Adrenal gland (tissue), 5 donors: ENCODE results near the gene SH3GLB2.

Experiments used
- CTCF ChIP-seq, 6 experiments: fragments of 450-650 bp in 4 of 6; fragments of 200-600 bp in 2 of 6; sonication (generic) in 1 of 6; IDR thresholded peaks; 1 replicate in 5 of 6; 2 replicates in 1 of 6; pipeline versions ENCODE4 v1.5.1 to v1.8.0; 2016 to 2021; ENCODE audit warnings: antibody characterized with exemption in 6 of 6, mild to moderate bottlenecking in 2 of 6, moderate library complexity in 1 of 6
- POLR2A ChIP-seq, 2 donors: fragments of 450-650 bp; IDR thresholded peaks; one replicate each; pipeline ENCODE4 v1.6.1; 2017; ENCODE audit warnings: antibody characterized with exemption in 2 of 2, mild to moderate bottlenecking in 2 of 2, moderate library complexity in 1 of 2
- donor health status: DM: no; HTN: no; CAD: no.

DNA sequence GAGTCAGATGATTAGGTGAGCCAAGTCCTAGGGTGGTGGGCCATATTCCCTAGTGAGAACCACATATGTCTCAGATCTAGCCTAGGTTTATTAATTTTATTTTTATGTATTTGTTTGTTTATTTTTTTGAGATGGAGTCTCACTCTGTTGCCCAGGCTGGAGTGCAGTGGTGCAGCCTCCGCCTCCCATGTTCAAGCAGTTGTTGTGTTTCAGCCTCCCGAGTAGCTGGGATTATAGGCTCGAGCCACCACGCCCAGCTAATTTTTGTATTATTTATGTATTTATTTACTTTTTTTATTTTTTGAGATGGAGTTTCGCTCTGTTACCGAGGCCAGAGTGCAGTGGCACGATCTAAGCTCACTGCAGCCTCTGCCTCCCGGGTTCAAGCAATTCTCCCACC, 44.6 kb downstream of the SH3GLB2 start:
- TF ChIP-seq POLR2A (IDR thresholded peaks at IDR 0.05) = no peak
- no peak for TF ChIP-seq CTCF (IDR thresholded peaks at IDR 0.05)
